Right lobe of liver (tissue), 6 donors: ENCODE data around the gene RMDN3. TPM values are rescaled to one million over a fixed set of nuclear protein-coding genes. Genes with fewer than 3 reads are reported as not detected.
A peak's percentile ranks its signal among the peaks of the same experiment; 100 is the strongest.

Source experiments
- ATAC-seq, 4 donors: fragments of 200-7000 bp; cut with Tn5 transposase; one replicate each; pipeline ENCODE4 v1.9.1; 2020; ENCODE audit warnings: mild to moderate bottlenecking in 4 of 4, moderate library complexity in 4 of 4
- DNase-seq, 3 donors: peaks; one replicate each; pipeline ENCODE4 v3.0.0-alpha.2; 2020
- H3K27ac ChIP-seq, 3 donors: fragments of 200-600 bp; one replicate each; pipeline ENCODE4 v1.8.0; 2022
- H3K27me3 ChIP-seq, 2 donors: fragments of 200-600 bp; one replicate each; pipeline ENCODE4 v1.8.0; 2022
- H3K36me3 ChIP-seq, 4 donors: fragments of 200-600 bp; sonication (generic) in 1 of 4; one replicate each; pipeline versions ENCODE4 v1.5.1 to v1.8.0; 2017 to 2022; ENCODE audit warnings: control low read depth in 1 of 4
- H3K4me1 ChIP-seq, 4 donors: fragments of 200-600 bp; sonication (generic) in 1 of 4; one replicate each; pipeline versions ENCODE4 v1.5.1 to v1.8.0; 2017 to 2022; ENCODE audit warnings: control low read depth in 1 of 4
- H3K4me3 ChIP-seq, 3 donors: fragments of 200-600 bp; one replicate each; pipeline ENCODE4 v1.8.0; 2022
- H3K9me3 ChIP-seq, 4 donors: fragments of 200-600 bp; sonication (generic) in 1 of 4; one replicate each; pipeline versions ENCODE4 v1.5.1 to v1.8.0; 2017 to 2022; ENCODE audit warnings: control low read depth in 1 of 4
- CTCF ChIP-seq, 4 donors: fragments of 200-600 bp in 3 of 4; fragments of 450-650 bp in 1 of 4; IDR thresholded peaks; one replicate each; pipeline versions ENCODE4 v1.5.1 to v1.8.0; 2016 to 2022; ENCODE audit warnings: antibody characterized with exemption in 4 of 4, mild to moderate bottlenecking in 2 of 4
- POLR2A ChIP-seq: fragments of 450-650 bp; IDR thresholded peaks from one replicate; pipeline ENCODE4 v1.6.1; 2017; ENCODE audit warnings: antibody characterized with exemption, mild to moderate bottlenecking
- WGBS: methylation state at CpG from one replicate; pipeline ENCODE4 v1.1.6; 2018; ENCODE audit warnings: low coverage, low lambda C conversion rate; ENCODE audit not compliant: insufficient coverage; ENCODE audit errors: missing lambda C conversion rate; 5-methylcytosine and 5-hydroxymethylcytosine counted together
- intact Hi-C, 2 donors: fragments of 100-400 bp; cut with DNase I; formaldehyde crosslinking; loops; one replicate each; pipeline versions ENCODE4 v1.11.2 to v1.14.1; 2022
- total RNA-seq, 6 experiments: library from RNA; depleted of rRNA in 2 of 6; stranded (reverse); fragments of >200 nt in 2 of 6; fragmentation: NEBNext Ultra II Directional in 3 of 6; extraction: Animal tissue kit (Norgen Biotek cat#: 25700) in 3 of 6; gene quantifications; one replicate each; pipeline versions ENCODE4 v1.1.0 to v1.2.4, GENCODE V29; 2016 to 2023
- donor health status: DM: no; HTN: yes; CAD: no.
- donor health status: DM: no; HTN: no; CAD: no.
- donor health status: DM: no; HTN: no; CAD: no.
- donor health status: DM: no; HTN: yes; CAD: no.
- donor health status: DM: no; HTN: yes; CAD: no.

RMDN3 gene
- total RNA-seq, 6 experiments from 2014 or later: 25.3 to 38.5 (median 29.5) TPM

GRCh38 chr15:40702077-40702476 is 53.0 kb downstream of the RMDN3 start:
- H3K27me3 ChIP-seq: no peaks in the 10 kb centered on the region
- intact Hi-C loops: no loop called here
- no peak overlapping the region for H3K27ac ChIP-seq
- no peaks in the 10 kb centered on the region for H3K36me3 ChIP-seq
- no peaks in the 10 kb centered on the region for H3K4me1 ChIP-seq
- 73% methylated on average over 7 of the region's 7 CpGs for WGBS
- H3K9me3 ChIP-seq: no peaks in the 10 kb centered on the region
- H3K4me3 ChIP-seq: no peak overlapping the region
- TF ChIP-seq CTCF (IDR thresholded peaks at IDR 0.05): peak; percentile 19 to 30 (median 24)
- TF ChIP-seq POLR2A: no peak
- DNase-seq (no peak), ATAC-seq (peak in 2 of 4 donors; percentile 48 to 52)

- no peak overlapping the region for H3K27ac ChIP-seq
- no peak for TF ChIP-seq CTCF (IDR thresholded peaks at IDR 0.05)
- peaks cover 0 to 11% (median 3%) of the 10 kb centered on the region in 4 donors for H3K4me1 ChIP-seq
- H3K27me3 ChIP-seq: no peaks in the 10 kb centered on the region
- H3K9me3 ChIP-seq: no peaks in the 10 kb centered on the region
- no peaks in the 10 kb centered on the region for H3K36me3 ChIP-seq
- WGBS: 92% methylated on average over 2 of the region's 7 CpGs
- DNase-seq: no peak
- no peak overlapping the region for H3K4me3 ChIP-seq
- ATAC-seq: no peak
- intact Hi-C loops: no loop called here
These were observed 57.1 kb downstream of the RMDN3 start for GRCh38 chr15:40697916-40698315.

- H3K4me3 ChIP-seq: no peak overlapping the region
- H3K4me1 ChIP-seq: peaks cover 0 to 11% (median 3%) of the 10 kb centered on the region in 4 donors
- WGBS: 77% methylated on average over 11 of the region's 11 CpGs
- no peaks in the 10 kb centered on the region for H3K27me3 ChIP-seq
- DNase-seq: no peak
- H3K9me3 ChIP-seq: no peaks in the 10 kb centered on the region
- intact Hi-C loops: no loop called here
- H3K27ac ChIP-seq: no peak overlapping the region
- H3K36me3 ChIP-seq: no peaks in the 10 kb centered on the region
- no peak for ATAC-seq
- TF ChIP-seq POLR2A: no peak
- TF ChIP-seq CTCF (IDR thresholded peaks at IDR 0.05): no peak
These were observed 58.8 kb downstream of the RMDN3 start for GRCh38 chr15:40696228-40696627.

- TF ChIP-seq CTCF (IDR thresholded peaks at IDR 0.05): no peak
- TF ChIP-seq POLR2A: no peak
- DNase-seq: no peak
- Histone ChIP-seq H3K27ac (no peak overlapping the region), H3K27me3 (no peaks in the 10 kb centered on the region), H3K36me3 (no peaks in the 10 kb centered on the region), H3K4me3 (peak overlapping the region; percentile 67 to 95 (median 86)), H3K9me3 (no peaks in the 10 kb centered on the region), H3K4me1 (peaks cover 0 to 11% (median 3%) of the 10 kb centered on the region in 4 donors)
- ATAC-seq: peak in 1 of 4 donors; percentile 3
- 0% methylated on average over 3 of the region's 24 CpGs for WGBS
- intact Hi-C loops: no loop called here
These were observed 59.6 kb downstream of the RMDN3 start for GRCh38 chr15:40695469-40695890.
